GM11168 (cell line): ENCODE measurements around the gene CREB3L2.

ENCODE experiments used
- in situ Hi-C: fragments of 300-500 bp; cut with MboI; formaldehyde crosslinking; loops from one replicate; pipeline ENCODE4 v1.12.0; 2022; ENCODE audit warnings: low sequenced_read_pairs; ENCODE audit not compliant: unreplicated experiment

CREB3L2 gene

DNA sequence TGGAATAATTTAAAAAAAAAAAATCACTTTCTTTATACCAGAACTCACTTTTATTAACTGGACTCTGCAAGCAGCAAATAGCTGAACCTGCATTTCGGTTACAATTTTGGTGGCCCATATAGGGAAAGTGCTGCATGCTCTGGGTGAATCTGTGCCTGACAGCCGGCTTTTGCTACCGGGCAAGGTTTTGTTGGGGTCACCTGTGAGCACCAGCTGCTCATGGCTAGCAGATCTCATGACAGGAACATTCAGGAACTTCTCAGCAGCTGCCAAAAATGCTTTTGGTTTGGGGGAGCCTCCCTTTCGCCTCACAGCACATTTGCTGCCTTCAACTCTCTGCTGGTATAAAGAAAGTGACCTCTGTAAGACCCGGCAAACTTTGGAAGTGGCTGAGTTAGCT, 13.2 kb upstream of the CREB3L2 start:
- in situ Hi-C loops, result loop anchor here (10.0 kb wide), 1 partner anchor 360 kb away; no protein-coding TSS in a partner anchor

DNA sequence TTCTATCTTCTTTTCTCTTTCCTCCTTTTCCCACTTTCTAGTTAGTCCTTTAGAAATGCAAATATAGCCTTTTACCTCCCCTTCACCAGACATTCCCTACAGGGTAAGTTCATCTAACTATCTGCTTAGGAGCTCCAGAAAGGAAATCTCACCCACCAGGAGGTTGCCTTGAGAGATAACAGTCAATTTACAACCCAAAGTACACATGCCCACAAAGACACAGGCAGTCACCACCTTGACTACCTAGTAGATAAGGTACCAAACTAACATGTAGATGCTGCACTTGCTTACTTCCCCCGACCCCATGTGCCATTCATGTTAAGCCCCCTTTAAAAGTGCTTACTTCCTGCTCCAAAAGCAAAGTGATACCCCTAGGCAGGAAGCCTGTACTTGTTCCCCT, 12.8 kb upstream of the CREB3L2 start:
- in situ Hi-C loops, result loop anchor here (10.0 kb wide), 1 partner anchor 360 kb away; no protein-coding TSS in a partner anchor

DNA sequence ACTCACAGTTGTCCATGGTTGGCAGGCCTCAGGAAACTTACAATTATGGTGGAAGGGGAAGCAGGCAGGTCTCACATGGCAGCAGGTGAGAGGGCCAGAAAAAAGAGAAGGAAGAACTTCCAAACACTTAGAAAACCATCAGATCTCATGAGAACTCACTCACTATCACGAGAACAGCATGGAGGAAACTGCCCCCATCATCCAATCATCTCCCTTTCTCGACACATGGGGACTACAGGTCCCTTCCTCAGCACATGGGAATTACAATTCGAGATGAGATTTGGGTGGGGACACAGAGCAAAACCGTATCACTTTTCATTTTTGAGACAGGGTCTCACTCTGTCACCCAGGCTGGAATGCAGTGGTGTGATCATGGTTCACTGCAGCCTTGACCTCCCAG, 12.3 kb upstream of the CREB3L2 start:
- in situ Hi-C loops, result loop anchor here (10.0 kb wide), 1 partner anchor 359 kb away; no protein-coding TSS in a partner anchor

DNA sequence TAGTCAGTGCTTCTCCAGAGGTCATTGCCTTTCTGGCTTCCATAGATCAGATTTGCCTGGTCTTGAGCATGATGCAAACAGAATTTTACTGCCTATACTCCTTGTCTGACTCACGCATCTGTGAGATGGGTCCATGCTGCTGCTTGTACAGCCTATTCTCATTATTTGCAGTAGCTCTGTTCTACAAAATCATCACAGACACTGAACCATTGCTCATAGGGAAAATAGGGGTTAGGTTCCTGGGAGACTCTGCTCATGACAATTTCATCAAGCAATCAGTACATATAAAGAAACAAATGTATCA, 7.4 kb upstream of the CREB3L2 start:
- in situ Hi-C loops, result no loop called here

DNA sequence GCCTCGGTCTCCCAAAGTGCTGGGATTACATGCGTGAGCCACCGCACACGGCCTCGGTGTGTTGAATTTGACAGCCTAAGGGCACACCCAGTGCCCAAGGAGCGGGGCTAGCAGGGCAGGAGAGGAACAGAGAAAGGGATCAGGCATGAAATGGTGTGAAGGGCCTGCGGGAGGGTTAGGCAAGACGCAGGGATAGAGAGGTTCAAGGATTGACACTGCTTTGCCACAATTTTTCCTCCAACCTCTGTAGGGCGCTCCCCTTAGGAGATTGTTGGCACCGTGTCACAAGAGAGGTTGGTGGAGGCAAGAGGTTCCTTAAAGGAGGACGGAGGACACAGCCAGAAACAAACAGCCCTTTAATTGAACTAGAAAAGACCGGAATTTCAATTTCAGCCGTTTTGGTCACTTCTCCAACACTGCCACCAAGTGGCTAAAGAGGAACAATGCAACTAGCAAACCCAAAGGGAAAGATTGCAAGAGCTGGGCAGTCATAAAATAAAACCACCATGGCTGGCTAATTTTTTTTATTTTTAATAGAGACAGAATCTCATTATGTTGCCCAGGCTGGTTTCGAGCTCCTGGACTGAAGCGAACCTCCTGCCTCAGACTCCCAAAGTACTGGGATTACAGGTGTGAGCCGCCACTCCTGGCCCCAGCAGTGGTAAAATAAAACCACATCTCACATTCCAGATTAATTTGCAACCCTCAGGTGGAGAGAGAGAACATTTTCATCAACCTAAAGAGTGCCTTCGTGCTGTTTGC, 6.9 kb upstream of the CREB3L2 start:
- in situ Hi-C loops, result no loop called here

DNA sequence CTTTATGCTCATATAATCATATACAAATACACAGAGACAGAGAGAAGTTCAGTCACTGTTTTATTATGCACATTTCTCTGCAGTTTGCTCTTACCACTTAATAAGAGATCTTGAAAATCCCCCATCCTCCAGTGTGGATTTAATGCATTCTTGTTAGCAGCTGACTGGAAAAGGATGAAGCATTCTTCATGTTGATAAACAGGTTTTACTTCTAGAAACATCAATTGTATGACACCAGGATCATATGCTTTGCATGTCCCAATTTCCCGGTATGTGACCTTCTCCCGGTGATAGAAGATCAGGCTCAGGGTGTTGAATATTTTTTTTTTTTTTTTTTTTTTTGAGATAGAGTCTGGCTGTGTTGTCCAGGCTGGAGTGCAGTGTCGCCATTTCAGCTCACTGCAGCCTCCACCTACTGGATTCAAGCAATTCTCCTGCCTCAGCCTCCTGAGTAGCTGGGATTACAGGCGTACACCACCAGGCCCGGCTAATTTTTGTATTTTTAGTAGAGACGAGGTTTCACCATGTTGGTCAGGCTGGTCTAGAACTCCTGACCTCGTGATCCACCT, 6.2 kb upstream of the CREB3L2 start:
- in situ Hi-C loops, result no loop called here

DNA sequence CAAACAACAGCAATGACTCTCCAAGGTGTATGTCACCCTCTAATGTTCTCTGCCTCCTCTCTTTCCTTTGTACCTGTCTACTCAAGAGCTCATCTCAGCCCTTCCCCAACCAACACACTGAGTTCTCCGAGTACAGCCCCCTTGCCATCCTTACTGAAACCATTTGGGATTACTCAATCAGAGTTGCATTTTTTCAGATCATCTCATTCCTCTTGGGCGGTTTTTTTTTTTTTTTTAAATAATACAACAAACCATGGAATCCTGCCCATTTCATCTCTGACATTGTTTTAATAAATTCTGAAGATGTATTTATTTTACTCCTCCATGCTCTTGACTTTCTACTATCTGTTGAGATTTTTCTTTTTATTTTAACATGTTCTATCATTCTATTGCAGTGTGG, 4.2 kb upstream of the CREB3L2 start:
- in situ Hi-C loops, result no loop called here

DNA sequence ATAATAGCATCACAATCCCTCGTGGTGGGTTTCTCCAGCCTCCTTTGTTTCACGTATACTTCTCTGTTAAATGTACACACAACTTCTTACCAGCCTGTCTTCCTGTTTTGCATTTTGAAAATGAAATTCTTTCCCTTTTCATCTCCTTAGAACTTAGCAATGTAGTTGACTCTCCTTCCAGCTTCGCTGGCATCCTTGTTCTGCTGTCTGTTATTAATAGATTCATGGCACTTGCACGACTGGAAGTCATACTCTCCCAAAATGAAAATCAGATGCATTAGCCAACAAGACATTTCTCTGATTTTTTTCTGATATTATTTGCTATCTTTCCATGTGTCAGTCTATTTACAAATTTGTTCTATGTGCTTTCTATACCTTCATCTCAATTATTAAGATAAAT, 3.0 kb upstream of the CREB3L2 start:
- in situ Hi-C loops, result no loop called here

DNA sequence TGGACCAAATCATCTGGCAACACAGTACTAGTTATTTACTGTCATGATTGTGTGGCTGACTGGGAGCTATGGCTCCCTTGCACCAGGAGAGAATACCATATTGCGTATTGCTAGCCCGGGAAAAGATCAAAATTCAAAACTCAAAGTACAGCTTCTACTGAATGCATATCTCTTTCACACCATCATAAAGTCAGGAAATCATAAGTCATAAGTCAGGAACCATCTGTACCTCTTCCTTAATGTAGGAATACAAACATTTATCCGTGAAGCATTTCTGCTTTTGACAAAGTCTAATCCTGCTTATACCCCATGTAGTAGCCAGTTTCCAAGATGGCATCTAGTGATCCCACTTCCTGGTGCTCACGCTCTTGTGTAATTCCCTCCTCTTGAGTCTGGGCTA, 2.2 kb upstream of the CREB3L2 start:
- in situ Hi-C loops, result no loop called here

DNA sequence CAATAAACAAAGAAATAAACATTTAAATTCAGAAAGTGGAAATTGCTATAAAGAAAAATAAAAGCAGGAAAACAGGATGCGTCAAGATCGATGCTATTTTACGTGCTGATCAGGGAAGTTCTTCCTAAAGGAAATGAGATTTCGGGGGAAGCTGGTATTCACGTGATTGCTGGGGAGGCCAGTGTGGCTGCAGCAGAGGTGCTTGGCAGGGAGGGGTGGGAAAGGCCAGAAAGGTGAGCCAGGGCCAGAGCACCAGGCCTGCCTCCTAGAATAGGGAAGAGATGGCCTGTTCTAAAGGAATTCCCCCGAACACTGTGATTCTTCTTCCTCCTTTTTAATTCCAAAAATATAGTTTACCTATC, 923 bp upstream of the CREB3L2 start:
- in situ Hi-C loops, result no loop called here

DNA sequence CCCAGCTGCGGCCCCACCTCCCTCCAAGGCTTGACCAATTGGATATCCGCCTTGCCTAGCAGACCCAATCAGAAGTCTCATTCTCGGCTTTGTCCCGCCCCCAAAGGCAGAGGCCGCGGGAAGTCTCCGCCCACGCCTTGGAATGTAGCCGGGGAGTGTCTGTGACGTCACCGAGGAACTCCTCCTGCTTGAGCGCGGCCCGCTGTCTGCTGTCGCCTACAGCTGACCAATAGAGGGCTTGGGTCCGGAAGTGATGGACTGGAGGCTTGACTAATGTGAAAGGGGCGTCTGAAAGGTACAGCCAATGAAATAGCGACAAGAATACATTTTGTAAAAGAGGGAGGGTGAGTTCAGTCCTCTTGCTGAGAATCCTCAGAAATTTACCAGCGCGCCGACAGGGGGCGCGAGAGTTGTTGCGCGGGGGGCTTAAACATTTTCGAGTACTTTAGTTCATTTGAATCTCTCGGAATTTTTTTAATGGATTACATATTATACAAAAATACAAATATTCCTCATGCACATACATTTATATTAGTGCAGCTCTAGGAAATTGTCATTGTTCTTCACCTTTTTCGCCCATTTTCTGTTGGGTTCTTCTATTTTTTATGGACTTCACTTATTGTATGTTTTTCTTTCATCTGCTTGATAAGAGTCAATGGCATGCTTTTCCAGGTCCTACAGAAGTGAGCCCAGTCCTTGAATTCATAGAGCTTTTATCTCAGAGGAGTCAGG, 376 bp upstream of the CREB3L2 start:
- in situ Hi-C loops, result no loop called here

DNA sequence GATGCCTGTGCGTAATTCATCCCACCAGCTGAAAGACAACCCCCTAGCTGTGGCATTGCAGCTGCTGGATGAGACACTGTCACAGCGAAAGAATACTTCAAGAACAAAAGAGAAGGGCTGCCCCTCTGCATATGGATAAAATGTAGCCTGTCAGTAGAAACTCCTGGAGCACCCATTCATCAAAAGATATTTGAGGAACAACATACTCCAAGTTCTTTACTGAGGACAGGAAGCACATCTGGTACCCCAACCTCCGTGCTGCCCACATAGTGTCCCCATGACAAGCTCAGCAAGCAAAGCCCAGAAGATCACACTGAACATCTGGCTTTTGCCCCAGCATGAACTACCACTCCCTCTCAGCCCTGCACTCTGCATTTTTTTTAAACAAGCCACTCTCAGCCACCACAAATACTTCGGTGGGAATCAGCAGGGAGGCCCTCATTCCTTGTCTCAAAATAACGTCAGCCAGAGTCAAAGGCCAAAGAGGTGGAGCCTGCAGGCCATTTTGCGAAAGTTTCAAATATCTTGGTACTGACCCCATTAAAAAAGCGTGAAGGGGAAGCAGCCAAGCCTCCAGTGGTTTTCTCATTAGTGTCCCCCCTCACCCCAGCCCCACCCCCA, 1.7 kb downstream of the CREB3L2 start:
- in situ Hi-C loops, result no loop called here

DNA sequence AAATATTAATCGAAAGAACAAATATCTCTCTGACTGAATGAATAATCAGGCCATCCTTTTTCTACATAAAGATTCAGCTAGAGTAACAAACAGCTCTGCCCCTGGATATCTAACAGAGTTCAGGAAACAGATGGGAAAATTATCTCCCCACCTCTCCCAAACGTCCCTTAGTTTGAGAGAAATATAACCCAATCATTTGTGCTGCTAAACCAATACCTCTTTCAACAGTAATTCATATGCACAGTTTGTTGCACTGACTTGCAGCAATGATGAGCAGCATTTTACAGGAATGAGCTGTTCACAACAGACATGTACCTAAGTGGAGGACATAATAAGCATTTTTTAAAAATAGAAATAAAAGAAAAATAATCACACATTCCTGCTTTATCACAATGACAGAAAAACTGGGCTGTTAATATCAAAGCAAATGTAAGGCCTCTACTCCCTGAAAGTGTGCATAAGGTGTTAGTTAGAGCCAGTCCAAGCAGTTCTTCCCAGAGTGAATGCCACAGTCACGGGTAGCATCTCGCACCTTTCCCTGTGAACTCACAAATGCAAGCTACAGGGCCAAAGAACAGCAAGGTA, 2.3 kb downstream of the CREB3L2 start:
- in situ Hi-C loops, result no loop called here

DNA sequence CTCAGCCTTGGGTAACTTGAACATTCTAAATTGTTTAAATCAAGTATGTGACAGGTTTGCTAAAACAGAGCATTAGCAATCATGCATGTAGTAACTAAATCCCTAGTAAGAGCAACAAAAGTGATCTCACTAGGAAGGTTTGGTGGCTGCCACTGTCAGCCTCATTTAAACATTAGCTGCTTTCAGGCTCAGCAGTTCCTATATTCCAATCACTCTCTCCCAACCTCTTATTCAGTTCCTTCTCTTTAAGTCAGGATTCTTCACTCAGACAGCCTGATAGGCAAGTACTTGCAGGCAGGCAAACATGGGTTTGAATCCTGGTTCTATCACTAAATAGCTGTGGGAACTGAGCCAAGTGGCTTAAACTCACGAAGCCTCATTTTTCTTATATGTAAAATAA, 3.6 kb downstream of the CREB3L2 start:
- in situ Hi-C loops, result no loop called here

DNA sequence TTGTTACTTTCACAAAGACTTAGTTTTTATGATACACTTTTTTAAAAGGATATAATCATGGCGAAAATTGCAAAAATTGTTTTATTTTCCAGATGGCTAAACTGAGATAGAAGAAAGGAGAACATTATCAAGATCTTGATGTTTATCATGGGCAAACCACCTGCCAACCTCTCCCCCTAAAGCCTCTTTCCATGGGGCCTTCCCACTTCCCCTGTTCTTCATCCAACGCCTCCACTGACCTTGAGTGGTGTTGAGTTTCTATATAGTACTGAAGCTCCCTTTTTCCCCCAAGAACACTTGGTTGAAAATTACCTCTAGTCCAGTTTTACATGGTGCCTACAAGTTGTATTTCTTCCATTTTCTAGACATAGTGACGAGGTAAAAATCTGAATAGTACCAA, 5.0 kb downstream of the CREB3L2 start:
- in situ Hi-C loops, result no loop called here

DNA sequence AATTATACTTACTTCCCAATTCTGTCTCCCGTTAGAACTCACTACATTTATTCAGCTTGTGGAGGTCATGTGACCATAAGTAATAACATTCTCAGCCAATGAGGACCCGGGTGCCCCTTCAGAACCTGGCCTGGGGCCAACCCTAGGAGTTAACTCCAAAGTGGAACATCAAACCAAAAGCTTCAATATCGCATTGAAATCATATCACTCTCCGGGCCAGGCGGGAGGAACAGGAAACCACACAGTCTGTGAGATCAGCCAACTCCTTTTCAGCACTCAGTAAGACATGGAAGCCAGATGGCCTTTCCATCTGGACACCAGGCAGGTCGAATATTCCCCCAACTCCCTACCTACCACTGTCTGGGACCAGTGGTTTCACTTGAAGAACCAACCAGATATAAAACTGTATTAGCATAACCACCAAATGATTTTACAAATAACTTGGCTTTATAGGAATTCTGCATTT, 5.5 kb downstream of the CREB3L2 start:
- in situ Hi-C loops, result no loop called here

DNA sequence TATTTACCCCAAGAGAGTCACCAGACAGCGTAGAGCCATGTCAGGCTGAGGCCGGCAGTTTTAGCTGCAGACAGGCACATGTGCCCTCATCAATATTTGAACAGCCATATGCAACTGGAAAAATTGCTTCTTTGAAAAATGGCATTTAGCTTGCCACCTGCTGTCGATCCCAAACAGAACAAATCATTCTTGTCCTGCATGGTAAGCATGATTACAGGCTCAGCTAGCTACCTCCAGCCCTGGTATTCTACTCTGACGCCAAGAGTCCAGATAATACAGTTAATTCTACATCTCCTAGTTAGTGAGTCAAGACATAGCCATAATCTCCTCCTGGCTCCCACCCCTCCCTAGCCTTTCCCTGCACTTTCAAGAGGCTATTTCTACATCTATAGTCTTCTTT, 7.7 kb downstream of the CREB3L2 start:
- in situ Hi-C loops, result loop anchor here (5.0 kb wide), 1 partner anchor 87 kb away; no protein-coding TSS in a partner anchor

DNA sequence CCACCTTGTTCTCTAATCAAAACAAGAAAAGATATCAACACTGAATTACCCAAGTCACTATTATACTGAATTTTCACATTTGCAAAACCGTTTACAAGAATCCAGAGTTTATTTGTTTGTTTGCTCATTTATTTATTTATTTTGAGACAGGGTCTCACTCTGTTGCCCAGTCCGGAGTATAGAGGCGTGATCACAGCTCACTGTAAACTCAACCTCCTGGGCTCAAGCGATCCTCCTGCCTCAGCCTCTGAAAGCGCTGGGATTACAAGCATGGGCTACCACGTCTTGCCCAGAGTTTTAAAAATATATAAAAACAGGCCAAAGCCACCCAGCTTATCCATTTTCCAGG, 8.5 kb downstream of the CREB3L2 start:
- in situ Hi-C loops, result loop anchor here (5.0 kb wide), 1 partner anchor 86 kb away; no protein-coding TSS in a partner anchor

DNA sequence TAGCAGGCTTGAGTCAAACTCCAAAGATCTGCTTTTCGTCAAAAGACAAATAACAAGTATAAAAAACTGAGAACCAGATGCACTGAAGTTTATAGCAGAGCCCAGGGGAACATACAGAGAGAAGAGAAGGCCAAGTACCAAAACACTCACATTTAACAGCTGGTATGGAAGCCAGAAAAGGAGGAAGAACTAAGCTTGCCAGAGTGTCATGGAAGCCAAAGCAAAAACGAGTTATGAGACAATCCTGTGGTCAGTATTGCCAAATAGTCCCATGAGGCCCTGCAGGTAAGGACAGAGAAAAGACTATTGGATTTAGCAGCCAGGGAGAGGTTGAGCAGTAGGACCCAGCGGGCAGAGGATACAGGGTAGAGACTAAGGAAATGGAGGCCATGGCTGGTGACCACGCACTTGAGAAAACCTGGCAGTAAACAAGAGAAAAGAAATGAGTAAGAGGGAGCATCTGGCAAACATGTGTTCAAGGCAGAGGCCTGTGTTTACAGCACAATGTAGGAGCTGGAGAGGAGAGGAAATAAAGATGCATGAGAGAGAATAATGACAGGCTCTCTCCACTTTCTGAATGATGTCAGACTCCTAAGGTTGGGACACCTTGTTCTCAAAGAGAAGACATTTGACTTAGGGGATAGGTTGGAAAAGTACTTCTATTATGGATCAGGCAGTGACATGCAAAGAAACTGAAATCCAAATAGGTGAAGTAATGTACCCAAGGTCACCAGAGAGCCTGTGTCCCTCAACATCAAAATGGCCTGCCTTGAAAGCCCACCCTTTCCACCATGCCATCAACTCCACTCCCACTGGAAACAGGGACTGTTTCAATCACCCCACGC, 9.1 kb downstream of the CREB3L2 start:
- in situ Hi-C loops, result loop anchor here (5.0 kb wide), 1 partner anchor 85 kb away; no protein-coding TSS in a partner anchor

DNA sequence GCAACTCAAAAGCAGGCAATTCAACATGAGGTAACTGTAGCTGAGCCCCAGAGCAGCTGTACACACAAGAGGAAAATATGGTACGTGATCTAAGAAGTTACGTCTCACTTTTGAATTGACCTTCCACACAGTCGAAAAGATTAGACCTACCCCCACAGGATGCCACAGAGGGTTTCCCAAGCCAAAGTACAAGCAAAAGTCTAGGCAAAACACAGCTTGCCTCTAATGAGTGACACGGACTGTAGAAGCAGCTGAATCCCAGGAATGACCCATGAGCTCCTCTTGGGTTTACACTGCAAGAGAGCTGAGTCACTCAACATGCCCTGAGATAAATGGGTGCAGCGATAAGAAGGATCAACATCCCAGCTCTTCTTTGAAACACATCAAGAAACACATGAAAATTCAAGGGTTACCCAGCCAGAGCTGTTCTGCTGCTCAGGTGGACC, 9.8 kb downstream of the CREB3L2 start:
- in situ Hi-C loops, result loop anchor here (5.0 kb wide), 1 partner anchor 85 kb away; no protein-coding TSS in a partner anchor
